IMR-90 (cell line): ENCODE results near the gene TOP3B. TPM values are rescaled to one million over a fixed set of nuclear protein-coding genes. Genes with fewer than 3 reads are reported as not detected.

ENCODE experiments used
- ATAC-seq: fragments of 200-7000 bp; cut with Tn5 transposase; 2 replicates; pipeline ENCODE4 v1.9.1; 2020; ENCODE audit warnings: low read depth, mild to moderate bottlenecking, moderate library complexity
- BruUV-seq: library from RNA; stranded (reverse); fragments of 400-500 nt; replicated peaks from 2 replicates; lab custom pipeline; 2021; lab: Mats Ljungman, UMichigan
- CTCF ChIA-PET: fragments of 300-600 bp; formaldehyde crosslinking; extraction: SDS; loops from one replicate; lab custom pipeline; 2021; ENCODE audit warnings: antibody characterized with exemption; lab: Yijun Ruan, JAX
- POLR2A ChIA-PET: fragments of 300-600 bp; sonication (Branson Sonifier 250); formaldehyde crosslinking; loops from one replicate; lab custom pipeline; 2022; ENCODE audit warnings: antibody characterized with exemption; ENCODE audit not compliant: unreplicated experiment; lab: Charles Lee
- DNase-seq: peaks from one replicate; pipeline ENCODE4 v3.0.0; 2013
- H2AFZ ChIP-seq: replicated peaks from 2 replicates; pipeline ENCODE3; 2013; ENCODE audit warnings: low read length, mild to moderate bottlenecking; ENCODE audit not compliant: poor library complexity
- H2AK5ac ChIP-seq: 2 replicates; pipeline ENCODE4 v1.6.1; 2013; ENCODE audit warnings: low read depth, low read length, inconsistent platforms
- H2AK9ac ChIP-seq: replicated peaks from 2 replicates; pipeline ENCODE3; 2013; ENCODE audit warnings: mild to moderate bottlenecking, low read depth, low read length, moderate library complexity; ENCODE audit not compliant: poor library complexity
- H2BK120ac ChIP-seq: 2 replicates; pipeline ENCODE4 v1.6.1; 2013; ENCODE audit warnings: low read depth, low read length, inconsistent platforms
- H2BK15ac ChIP-seq: 3 replicates; pipeline ENCODE4 v1.6.1; 2013; ENCODE audit warnings: low read depth, low read length, inconsistent platforms
- H2BK20ac ChIP-seq: 2 replicates; pipeline ENCODE4 v1.6.1; 2013; ENCODE audit warnings: low read depth, mild to moderate bottlenecking, inconsistent platforms, low read length, moderate library complexity
- H2BK5ac ChIP-seq: 2 replicates; pipeline ENCODE4 v1.6.1; 2013; ENCODE audit warnings: mild to moderate bottlenecking, low read depth, low read length, inconsistent platforms; ENCODE audit not compliant: poor library complexity, severe bottlenecking
- H3K14ac ChIP-seq: replicated peaks from 2 replicates; pipeline ENCODE4 v1.6.1; 2013; ENCODE audit warnings: low read depth, low read length, inconsistent platforms
- H3K18ac ChIP-seq: 2 replicates; pipeline ENCODE4 v1.6.1; 2013; ENCODE audit warnings: low read depth, low read length, control low read depth
- H3K23ac ChIP-seq: 2 replicates; pipeline ENCODE4 v1.6.1; 2013; ENCODE audit warnings: low read depth, low read length, inconsistent platforms
- H3K27ac ChIP-seq: 2 replicates; pipeline ENCODE4 v1.5.1; 2013; ENCODE audit warnings: mild to moderate bottlenecking, control low read depth, low read length; ENCODE audit not compliant: insufficient read depth
- H3K27me3 ChIP-seq: 2 replicates; pipeline ENCODE4 v1.6.1; 2013; ENCODE audit warnings: low read length; ENCODE audit not compliant: control insufficient read depth, insufficient read depth
- H3K36me3 ChIP-seq: 2 replicates; pipeline ENCODE4 v1.6.1; 2013; ENCODE audit warnings: low read length, mixed read lengths; ENCODE audit not compliant: control insufficient read depth, insufficient read depth
- H3K4ac ChIP-seq: 2 replicates; pipeline ENCODE4 v1.6.1; 2013; ENCODE audit warnings: low read depth, low read length, inconsistent platforms
- H3K4me1 ChIP-seq: 2 replicates; pipeline ENCODE4 v1.6.1; 2013; ENCODE audit warnings: low read length, mixed read lengths; ENCODE audit not compliant: control insufficient read depth, insufficient read depth
- H3K4me2 ChIP-seq: 2 replicates; pipeline ENCODE4 v1.6.1; 2013; ENCODE audit warnings: low read depth, mild to moderate bottlenecking, control low read depth, low read length, moderate library complexity
- H3K4me3 ChIP-seq: 2 replicates; pipeline ENCODE4 v1.5.1; 2013; ENCODE audit warnings: low read depth, mild to moderate bottlenecking, control low read depth, low read length, moderate library complexity; ENCODE audit not compliant: insufficient read depth
- H3K56ac ChIP-seq: 2 replicates; pipeline ENCODE4 v1.6.1; 2013; ENCODE audit warnings: low read length, inconsistent platforms; ENCODE audit not compliant: insufficient read depth; ENCODE audit errors: extremely low read depth
- H3K79me1 ChIP-seq, 2 experiments: 2 replicates each; pipeline ENCODE4 v1.6.1; 2013; ENCODE audit warnings: low read length in 2 of 2, inconsistent platforms in 1 of 2, low read depth in 1 of 2
- H3K9ac ChIP-seq: 2 replicates; pipeline ENCODE4 v1.6.1; 2013; ENCODE audit warnings: low read depth, low read length, control low read depth
- H3K9me1 ChIP-seq: 2 replicates; pipeline ENCODE4 v1.6.1; 2013; ENCODE audit warnings: low read length, inconsistent platforms; ENCODE audit not compliant: insufficient read depth
- H3K9me3 ChIP-seq: 2 replicates; pipeline ENCODE4 v1.6.1; 2013; ENCODE audit warnings: low read length; ENCODE audit not compliant: control insufficient read depth, insufficient read depth
- H4K20me1 ChIP-seq: 2 replicates; pipeline ENCODE4 v1.6.1; 2013; ENCODE audit warnings: low read length, inconsistent platforms; ENCODE audit not compliant: insufficient read depth
- H4K5ac ChIP-seq: 2 replicates; pipeline ENCODE4 v1.6.1; 2013; ENCODE audit warnings: mild to moderate bottlenecking, low read depth, low read length, control low read depth
- H4K8ac ChIP-seq, 2 experiments: 2 replicates each; pipeline ENCODE4 v1.6.1; 2013; ENCODE audit warnings: low read depth in 2 of 2, low read length in 2 of 2, control low read depth in 1 of 2, inconsistent platforms in 1 of 2
- H4K91ac ChIP-seq: 2 replicates; pipeline ENCODE4 v1.6.1; 2013; ENCODE audit warnings: low read depth, low read length, inconsistent platforms; ENCODE audit not compliant: insufficient read depth
- CEBPB ChIP-seq: IDR thresholded peaks from 2 replicates; pipeline ENCODE4 v1.6.1; 2012; ENCODE audit warnings: low read depth, low read length, improper control_type of control experiment
- FOS ChIP-seq: fragments of 150-350 bp; IDR thresholded peaks from 2 replicates; pipeline ENCODE4 v1.6.1; 2016; ENCODE audit warnings: low read depth, low read length
- MAFK ChIP-seq: IDR thresholded peaks from 2 replicates; pipeline ENCODE4 v1.6.1; 2012; ENCODE audit warnings: low read depth, low read length, improper control_type of control experiment
- POLR2A ChIP-seq: IDR thresholded peaks from 2 replicates; pipeline ENCODE4 v1.6.1; 2012; ENCODE audit warnings: mild to moderate bottlenecking, low read depth, low read length
- SMC3 ChIP-seq: fragments of 150-350 bp; IDR thresholded peaks from 2 replicates; pipeline ENCODE4 v1.6.1; 2016; ENCODE audit warnings: low read depth, mild to moderate bottlenecking, antibody characterized with exemption, low read length, moderate library complexity
- WGBS, 2 experiments: methylation state at CpG; one replicate each; pipeline versions ENCODE4 v1.1.5 to v1.1.7; 2013; ENCODE audit warnings: missing lambda C conversion rate in 2 of 2; ENCODE audit not compliant: insufficient read length in 1 of 2; ENCODE audit errors: extremely low coverage in 2 of 2; 5-methylcytosine and 5-hydroxymethylcytosine counted together
- dilution Hi-C: fragments of 300-500 bp; cut with HindIII; formaldehyde crosslinking; loops from one replicate; pipeline ENCODE4 v1.14.3; 2018; ENCODE audit warnings: low sequenced_read_pairs; ENCODE audit not compliant: unreplicated experiment
- in situ Hi-C: fragments of 300-500 bp; cut with MboI; formaldehyde crosslinking; loops from 3 replicates; pipeline ENCODE4 v1.14.3; 2019; ENCODE audit warnings: low sequenced_read_pairs, inconsistent platforms, mixed read lengths
- intact Hi-C: fragments of 100-400 bp; cut with micrococcal nuclease; formaldehyde crosslinking; loops from 2 replicates; pipeline ENCODE4 v1.10.0; 2022
- polyA plus RNA-seq, 3 experiments: library from polyadenylated mRNA; depleted of rRNA; stranded (reverse); fragments of >200 nt; gene quantifications; 2 replicates each; pipeline ENCODE4 v1.2.3, GENCODE V29; 2012; ENCODE audit warnings: low replicate concordance in 1 of 3
- total RNA-seq: library from RNA; depleted of rRNA; stranded (reverse); fragments of >200 nt; gene quantifications from 2 replicates; pipeline ENCODE4 v1.2.3, GENCODE V29; 2012

TOP3B gene
- total and polyA plus RNA-seq, 2 of the 4 experiments (the other 2 are of a cell fraction): 23.0 to 23.5 TPM

DNA sequence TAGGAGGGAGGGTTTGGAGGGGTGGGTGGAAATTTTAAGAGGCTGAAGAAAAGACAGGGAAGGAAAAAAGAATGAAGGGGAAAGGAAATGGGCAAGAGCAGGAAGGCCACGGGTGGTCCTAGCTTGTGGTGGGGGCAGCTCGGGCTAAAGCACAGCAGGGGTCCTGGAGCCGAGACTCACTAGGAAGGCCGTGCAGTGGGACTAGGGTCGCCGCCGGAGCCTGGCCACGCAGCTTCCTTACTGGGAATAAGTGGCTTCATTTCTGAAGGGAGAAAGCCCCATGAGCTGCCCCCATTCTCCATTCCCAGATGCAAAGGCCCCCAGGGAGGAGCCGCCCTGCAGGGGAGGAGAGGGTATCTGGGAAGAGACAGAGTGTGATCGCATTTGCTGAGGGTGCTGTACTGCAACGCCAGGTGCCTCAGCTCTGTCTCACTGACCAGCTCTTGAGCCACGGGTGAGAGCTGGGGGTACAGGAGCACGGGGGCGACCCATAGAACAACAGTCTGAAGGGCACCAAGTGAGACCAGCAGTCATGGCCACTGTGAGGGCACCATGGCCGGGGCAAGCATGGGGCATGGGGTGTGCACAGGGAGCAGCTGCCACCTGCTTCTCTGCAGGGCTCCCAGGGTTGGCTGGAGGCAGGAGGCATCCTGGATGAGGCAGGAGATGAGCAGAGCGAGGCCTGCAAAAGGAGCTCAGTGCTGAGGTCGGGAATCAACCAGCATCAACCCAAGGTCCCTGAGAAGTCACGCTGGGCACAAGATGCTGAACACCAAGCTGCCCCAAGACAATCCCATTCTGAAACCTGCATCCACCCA, 11.6 kb downstream of the TOP3B start:
- Histone ChIP-seq H2BK20ac (no peak overlapping the region), H3K18ac (no peak overlapping the region), H2AK9ac (no peak overlapping the region), H3K14ac (no peak overlapping the region), H2BK5ac (no peak overlapping the region), H3K9ac (no peak overlapping the region), H3K4me2 (no peak overlapping the region), H4K91ac (no peak overlapping the region), H3K9me3 (no peaks in the 10 kb centered on the region), H4K20me1 (0 out of 2 replicates have a peak, but pooled peaks cover 19% of the 10 kb centered on the region), H2BK15ac (no peak overlapping the region), H4K5ac (no peak overlapping the region), H2AFZ (no peak overlapping the region), H3K27me3 (no peaks in the 10 kb centered on the region), H3K4me1 (no peaks in the 10 kb centered on the region), H3K9me1 (no peaks in the 10 kb centered on the region; the same call in 1 of the 2 replicates), H3K23ac (no peak overlapping the region), H3K56ac (no peak overlapping the region), H3K4ac (no peak overlapping the region), H3K27ac (no peak overlapping the region), H4K8ac (no peak overlapping the region), H3K79me1 (peaks cover 18 to 29% of the 10 kb centered on the region in 2 experiments), H3K4me3 (no peak overlapping the region), H2AK5ac (no peak overlapping the region), H2BK120ac (no peak overlapping the region), H3K36me3 (peaks cover 82% of the 10 kb centered on the region)
- dilution Hi-C loops: no loop called here
- no peak for ATAC-seq
- 93% methylated on average over 3 of the region's 18 CpGs; no CpG with 5 or more reads in 1 of the 2 experiments for WGBS, 2 experiments
- no peak for TF ChIP-seq POLR2A
- TF ChIP-seq MAFK: no peak
- TF ChIP-seq CEBPB: no peak
- no peak for TF ChIP-seq SMC3
- TF ChIP-seq FOS: no peak
- in situ Hi-C loops: no loop called here
- DNase-seq: no peak
- POLR2A ChIA-PET: no interaction called here
- no TSS peak for BruUV-seq
- CTCF ChIA-PET: no interaction called here
- intact Hi-C loops: no loop called here
